ENCODE data around the gene CRELD2.

CRELD2 gene

DNA sequence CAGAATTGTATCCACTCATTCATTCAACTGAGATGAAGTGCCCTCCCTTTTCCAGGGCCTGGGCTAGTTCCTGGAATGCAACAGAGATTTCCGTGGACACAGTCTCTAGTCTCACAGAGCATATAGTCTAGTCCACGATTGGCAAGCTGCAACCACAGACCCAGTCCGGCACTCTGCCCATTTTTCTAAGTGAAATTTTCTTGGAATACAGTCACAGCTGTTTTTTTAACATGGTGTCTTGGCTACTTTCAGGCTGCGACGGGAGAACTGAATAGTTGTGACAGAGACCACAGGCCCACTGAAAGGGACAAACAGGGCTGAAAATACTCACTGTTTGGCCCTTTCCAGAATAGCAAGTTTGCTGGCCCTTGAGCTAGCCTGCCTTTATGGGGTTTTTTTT, 29.4 kb upstream of the CRELD2 start:
- no peak for FAIRE-seq

DNA sequence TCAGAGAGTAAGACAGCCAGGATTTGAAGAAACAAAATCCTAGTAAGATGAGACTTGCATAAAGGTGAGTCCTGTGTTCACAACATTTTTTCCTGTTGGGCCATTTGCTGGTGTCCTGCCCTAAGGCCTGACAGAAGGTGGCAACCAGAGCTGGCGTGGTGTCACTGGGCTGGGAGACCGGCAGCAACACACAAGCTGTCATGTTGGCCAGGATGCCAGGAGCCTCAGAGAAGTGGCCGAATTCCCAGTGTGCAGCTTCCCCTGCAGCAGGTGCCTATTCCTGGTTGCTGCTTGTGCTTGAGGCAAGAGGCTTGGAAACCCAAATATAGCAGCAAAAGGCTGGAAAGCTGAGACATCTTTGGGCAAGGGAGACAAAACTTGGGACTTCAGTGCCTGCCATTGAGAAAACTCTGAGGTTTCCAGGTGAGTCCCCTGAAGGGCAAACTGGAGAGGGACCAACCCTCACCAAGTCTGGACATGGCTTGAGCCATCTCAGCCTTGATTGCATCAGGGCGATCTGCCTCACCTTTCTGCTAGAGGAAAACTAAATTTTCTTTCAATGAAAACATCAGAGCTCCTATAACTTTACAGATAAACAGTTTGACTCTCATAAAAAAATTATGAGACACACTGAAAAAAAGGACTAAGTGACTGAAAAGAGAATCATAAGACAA, 26.1 kb upstream of the CRELD2 start:
- FAIRE-seq = no peak

DNA sequence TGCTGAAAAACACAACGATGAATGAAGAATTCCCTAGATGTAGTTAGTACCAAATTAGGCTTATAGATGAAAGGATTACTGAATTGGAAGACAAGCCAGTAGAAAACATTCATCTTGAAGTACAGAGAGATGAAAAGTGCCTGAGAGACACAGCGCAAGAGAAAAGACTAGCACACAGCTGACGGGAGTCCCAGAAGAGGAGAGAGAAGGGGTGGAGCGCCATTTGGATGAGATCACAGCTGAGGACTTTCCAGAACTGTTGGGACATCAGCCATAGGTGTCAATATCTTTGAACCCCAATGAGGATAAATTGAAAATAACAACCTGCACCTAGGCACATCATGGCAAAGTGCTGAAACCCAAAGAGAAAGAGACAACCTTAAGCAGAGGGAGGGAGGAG, 25.4 kb upstream of the CRELD2 start:
- FAIRE-seq = no peak

DNA sequence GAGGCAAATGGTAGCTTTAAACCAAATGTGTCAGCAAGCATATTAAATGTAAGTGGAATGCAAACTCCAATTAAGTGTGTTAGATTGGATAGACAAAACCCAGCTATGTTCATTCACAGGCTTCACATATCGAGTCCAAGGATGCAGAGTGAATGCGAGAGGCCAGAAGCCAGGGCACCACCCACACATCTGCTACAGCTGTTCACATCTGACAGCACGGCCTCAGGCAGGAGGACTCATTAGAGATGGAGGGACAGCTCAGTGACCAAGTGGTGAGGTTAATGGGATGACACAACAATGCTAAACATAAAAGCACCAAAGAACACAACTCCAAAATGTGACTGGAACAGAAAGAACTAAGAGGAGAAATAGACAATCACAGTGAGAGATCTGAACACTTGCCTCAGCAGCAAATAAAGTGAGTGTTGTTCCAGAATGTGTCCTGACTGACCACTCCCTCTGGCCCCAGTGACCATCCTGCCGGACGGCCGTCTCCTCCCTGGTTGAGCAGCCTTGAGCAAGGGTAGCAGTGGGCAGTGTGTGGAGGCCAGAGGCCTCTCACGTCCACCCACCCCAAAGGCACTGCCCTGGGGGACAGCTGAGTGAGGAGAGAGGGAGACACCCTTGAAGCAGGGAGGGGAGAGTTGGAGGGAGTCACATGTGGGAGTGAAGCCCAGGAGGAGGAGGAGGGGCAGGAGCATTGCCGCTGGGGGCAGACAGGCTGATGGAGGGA, 23.9 kb upstream of the CRELD2 start:
- FAIRE-seq = no peak

DNA sequence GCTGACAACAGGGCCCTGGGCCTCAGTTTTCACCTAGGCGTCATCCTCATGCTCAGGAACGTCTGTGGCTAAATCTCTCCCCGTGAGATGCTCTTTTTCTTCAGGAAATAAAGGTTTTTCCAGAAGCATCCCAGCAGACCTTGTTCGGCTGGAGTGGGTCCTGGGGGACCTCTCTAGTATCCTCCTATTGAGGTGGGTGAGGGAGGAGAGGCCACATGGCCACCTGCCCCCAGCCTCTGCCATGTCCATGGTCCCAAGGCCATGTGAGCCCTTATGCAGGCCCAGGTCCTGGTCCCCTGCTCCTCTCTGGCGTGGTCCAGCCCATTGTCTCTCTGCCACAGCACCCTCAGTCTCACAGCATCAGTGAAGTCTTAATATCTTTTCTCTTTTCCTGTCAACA, 22.2 kb upstream of the CRELD2 start:
- no peak for FAIRE-seq

DNA sequence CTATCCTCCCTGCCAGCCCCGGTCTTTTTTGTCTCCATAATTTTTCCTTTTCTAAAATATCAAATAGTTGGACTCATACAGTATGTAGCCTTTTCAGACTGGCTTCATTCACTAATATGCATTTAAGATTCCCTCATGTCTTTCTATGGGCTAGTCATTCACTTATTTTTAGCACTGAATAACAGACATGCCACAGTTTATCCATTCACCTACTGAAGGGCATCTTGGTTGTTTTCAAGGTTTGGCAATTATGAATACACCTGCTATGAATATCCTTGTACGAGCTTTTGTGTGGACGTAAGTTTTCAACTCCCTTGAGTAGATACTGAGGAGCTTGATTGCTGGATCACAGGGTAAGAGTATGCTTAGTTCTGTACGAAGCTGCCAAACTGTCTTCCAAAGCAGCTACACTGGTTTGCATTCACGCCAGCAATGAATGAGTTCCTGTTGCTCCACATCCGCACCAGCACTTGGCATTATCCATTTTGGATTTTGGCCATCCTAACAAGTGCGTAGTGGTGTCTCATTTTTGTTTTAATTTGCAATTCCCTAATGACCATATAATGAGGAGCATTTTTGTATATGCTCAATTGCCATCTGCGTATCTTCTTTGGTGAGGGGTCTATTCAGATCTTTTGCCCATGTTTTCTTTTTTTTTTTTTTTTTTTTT, 21.3 kb upstream of the CRELD2 start:
- FAIRE-seq = no peak

- no peak for FAIRE-seq
Measured at GRCh38 chr22:49899530-49899929, 18.9 kb upstream of the CRELD2 start.

DNA sequence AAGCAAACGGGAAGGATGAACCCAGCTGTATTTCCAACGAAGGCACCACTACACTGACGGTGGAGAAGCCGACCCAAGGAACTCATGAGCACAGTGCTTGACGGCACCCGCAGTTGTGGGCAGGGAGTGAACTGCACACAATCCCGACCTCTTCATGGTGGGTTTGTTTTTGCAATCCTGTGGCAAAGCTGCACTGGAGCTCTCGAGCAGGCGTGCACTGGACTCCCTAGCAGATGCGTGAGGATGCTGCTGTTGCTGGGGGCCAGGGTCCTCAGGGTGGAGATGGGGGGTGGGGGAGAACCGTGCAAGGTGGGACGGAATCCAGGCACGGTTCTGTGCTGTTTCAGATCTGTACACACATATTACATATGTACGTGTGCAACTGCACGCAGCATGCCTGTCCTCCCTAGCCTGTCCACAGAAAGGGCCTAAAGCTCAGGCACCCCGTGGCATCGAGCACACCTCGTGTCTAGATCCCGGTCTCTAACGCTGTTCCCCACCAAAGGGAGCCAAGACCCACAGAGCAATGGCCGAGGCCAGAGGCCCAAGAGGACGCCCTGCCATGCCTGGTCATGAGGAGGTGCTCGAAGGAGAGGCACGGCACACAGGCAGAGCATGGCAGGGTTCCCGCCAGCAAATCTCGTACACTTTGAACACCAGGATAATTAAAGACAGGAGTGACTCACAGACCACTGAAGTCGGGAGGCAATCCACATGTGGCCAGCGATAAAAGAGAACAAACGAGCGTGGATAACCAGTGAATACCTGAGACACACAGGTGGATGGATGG, 17.8 kb upstream of the CRELD2 start:
- FAIRE-seq = no peak

DNA sequence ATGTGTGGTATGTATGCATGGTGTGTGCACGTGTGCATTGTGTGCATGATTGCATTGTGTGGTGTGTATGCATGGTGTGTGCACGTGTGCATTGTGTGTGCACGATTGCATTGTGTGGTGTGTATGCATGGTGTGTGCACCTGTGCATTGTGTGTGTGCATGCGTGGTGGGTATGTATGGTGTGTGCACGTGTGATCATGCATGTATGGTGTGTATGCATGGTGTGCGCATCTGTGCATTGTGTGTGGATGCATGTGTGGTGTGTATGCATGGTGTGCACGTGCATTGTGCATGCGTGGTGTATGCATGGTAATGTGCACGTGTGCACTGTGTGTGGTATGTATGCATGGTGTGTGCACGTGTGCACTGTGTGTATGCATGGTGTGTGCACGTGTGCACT, 17.0 kb upstream of the CRELD2 start:
- no peak for FAIRE-seq

DNA sequence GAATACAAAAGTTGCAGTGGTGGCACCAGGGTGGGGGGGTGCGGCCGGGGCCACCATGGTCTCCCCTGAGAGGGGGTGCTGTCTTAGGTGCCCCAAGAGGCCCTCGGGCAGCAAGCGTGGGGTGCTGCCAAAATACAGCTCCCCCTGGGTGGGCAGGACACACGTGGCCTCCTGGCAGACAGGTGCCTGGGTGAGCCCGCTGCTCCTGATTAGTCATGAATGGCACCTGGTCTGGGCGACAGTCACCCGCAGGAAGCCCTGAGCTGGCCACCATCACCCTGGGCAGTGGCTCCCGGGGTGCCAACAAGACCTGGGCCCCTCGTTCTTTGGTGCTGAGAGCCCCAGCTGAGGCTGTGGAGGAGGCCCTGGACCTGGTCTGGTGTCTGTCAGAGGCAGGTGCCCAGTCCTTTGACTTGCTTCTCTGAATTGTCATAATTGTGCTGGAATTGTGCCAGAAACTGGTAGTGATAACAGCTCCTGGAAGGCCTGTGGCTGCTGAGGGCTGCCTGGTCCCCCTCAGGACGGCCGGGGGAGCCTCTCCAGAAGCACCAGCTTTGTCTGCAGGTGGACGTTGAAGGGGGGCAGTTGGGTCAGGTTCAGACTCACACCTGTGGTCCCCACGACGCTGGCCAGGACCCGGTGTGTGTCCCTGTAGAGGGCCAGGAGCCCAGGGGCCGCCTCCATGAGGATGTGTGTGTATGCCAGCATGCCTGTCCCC, 15.0 kb upstream of the CRELD2 start:
- no peak for FAIRE-seq

GRCh38 chr22:49904040-49904369, 14.4 kb upstream of the CRELD2 start:
- no peak for FAIRE-seq

GRCh38 chr22:49905465-49905864, 13.0 kb upstream of the CRELD2 start:
- no peak for FAIRE-seq

DNA sequence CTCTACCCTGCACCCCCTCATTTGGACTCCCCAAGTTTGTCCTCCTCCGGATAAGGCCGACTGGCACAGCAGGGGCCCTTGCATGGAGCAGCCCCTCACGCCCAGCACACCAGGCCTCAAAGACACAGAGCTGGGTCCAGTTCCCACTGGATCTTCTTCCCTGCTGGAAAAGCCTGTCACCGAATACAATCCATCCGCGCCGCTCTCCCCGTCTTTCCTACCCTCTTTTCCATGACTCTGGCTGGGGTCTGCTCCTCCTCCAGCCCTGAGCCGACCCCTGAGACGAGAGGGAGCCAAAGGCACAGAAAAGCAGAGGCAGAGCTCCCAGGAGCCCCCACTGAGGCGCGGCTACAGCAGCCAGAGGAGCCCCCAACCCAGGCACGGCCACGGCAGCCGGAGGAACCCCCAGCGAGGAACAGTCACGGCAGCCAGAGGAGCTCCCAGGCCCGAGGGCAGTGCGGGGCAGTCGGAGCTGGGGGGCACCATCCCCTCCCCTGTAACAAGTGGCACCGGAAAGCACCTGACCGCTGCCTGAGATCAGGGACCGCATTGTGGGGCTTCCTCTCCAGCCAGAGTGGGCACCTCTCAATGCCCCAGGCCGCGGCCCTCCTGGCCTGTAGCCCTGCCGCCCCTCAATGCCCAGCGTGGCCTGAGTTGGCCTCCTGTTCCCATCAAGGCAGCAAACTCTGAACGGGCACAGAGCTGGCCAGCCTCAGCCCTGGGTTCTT, 12.2 kb upstream of the CRELD2 start:
- no peak for FAIRE-seq

DNA sequence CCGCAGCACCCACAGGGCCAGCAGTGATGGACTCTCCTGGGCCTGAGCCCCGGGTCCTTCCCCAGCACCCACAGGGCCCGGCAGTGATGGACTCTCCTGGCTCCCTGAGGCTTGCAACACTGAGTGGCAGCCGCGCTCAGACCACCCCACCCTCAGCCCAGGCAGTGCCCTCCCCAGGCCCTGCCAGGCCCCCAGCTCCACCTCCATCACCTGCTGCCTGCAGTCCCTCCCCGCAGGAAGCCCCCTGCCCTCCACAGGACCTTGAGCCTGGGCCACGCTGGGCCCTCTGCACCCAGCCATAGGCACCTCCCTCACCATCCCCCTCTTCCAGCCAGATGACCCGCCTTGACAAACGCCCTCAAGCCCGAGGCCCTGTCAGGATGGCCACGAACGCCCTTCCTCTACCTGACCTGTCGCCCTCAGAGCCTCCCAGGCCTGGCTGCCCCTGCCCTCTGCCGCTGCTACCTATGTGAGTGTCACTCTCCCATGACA, 11.6 kb upstream of the CRELD2 start:
- no peak for FAIRE-seq

- FAIRE-seq = no peak
Measured at GRCh38 chr22:49907807-49908206, 10.6 kb upstream of the CRELD2 start.

DNA sequence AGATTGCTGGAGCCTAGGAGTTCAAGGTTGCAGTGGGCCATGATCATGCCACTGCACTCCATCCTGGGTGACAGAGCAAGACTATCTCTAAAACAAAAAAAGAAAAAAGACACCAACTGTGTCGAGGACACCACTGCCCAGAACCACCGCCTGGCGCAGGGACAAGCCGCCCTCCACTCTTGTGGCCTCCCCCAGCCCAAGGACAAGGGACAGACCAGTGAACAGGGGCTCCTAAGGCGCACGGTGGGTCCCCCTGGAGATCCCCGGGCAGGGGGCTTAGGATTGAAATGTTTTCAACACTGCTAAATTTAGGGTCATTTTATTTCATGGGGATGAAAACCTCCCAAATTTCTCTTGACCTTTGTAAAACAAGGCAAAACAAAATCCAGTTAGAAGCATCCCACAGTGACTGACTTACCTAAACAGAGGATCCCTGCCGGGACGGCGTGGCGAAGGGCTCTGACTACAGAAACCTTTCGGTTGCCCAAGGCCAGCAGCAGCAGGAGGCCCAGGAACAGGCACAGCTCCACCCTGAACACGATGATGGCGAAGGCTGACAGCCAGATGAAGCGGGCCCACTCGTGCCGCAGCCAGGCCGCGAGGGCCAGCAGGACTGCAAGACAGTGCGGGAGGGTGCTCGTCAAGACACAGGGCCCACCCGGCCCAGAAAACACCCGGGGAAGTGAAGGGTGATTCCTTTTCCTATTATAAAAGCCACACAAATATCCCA, 8.8 kb upstream of the CRELD2 start:
- no peak for FAIRE-seq

DNA sequence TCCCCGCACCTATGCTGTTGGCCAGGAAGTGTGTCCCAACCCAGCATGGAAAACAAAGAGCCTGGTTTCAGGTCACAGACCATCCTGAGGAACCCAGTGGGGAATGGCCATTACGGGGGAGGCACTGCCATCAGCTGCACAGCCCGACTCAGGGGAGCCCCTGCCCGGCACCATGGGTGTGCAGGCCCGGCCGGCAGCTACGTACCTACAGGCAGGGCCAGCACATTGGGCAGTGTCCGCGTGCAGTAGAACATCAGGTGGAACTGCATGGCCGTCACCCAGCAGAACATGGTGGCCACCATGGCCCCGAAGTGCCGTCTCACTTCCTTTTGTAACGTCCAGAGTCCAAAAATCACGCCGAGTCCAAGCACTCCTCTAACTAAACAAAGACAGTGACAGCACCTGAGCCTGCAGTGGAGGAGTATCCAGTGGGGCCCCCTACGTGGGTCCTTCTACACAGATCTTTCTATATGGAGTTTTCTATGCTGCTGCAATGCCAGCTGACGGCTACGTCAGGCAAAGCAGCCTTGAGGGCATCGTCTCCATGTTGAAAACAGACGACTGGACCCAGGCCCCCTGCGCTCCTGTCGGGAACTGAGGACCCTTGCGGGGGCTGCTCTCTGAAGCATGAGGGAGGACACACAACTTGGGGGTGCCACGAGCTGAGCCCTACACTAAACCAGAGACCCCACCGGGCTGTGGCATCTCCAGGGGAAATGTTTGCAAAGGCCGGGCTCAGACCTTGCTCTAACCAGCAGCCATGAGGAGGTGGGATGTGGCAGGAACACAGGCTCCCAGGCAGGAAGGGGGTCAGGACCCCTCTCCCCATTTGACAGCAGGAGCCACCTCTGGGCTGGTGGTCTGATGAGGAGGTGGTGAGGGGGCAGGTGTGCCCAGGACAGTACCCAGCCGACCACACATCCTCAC, 7.9 kb upstream of the CRELD2 start:
- FAIRE-seq = no peak

DNA sequence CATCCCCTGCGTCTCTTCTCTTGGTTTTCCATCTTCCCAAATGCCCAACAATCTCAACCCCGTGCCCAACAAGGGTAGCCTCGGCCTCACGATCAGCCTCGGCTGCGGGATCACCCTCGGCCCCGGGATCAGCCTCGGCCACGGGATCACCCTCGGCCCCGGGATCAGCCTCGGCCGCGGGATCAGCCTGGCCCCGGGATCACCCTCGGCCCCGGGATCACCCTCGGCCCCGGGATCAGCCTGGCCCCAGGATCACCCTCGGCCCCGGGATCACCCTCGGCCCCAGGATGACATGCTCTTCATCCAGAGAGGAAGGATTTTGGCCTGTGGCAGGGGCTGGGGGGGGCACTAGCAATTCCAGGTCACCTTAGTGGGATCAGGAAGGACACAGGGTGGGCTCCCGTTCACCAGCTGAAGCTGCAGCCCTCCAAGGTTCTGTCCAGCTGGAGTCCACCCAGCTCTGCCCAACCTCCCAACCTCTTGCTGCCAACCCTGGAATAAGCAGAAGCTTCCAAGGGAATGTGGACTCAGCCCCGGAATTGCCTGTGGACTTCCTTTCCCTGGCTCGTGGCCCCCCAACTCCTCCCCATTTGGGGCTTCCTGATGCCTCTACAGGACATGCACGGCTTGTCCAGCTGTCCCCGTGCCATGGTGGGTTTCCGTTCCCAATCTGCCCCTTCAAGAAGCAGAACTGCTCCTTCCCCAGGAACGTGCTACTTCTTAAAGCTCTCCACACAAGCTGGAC, 6.4 kb upstream of the CRELD2 start:
- FAIRE-seq = no peak

DNA sequence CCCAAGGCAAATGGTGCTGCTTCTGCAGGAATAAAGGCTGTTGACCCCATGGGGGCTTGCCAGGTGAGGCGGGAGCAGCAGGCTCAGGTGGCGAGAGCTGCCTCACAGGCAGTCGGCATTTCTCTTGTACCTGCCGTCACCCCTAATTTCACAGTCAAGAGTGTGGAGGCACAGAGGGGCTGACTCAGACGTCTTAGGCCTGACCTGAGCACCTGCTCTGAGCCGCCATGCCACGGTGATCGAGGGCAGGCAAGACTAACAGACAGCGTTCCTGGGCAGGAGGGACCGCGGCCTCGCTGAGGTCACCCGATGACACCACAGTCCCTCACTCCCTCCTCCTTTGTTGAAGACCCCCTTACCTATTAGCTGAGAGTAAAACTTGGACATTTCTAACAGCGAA, 5.4 kb upstream of the CRELD2 start:
- no peak for FAIRE-seq

All from A204.1 (cell line).